Measurements from ENCODE around the gene MAGED2. TPM values are rescaled to one million over a fixed set of nuclear protein-coding genes. Genes with fewer than 3 reads are reported as not detected.
A peak's percentile ranks its signal among the peaks of the same experiment; 100 is the strongest.

The MAGED2 gene
- total RNA-seq, 2 donors from 2014 or later = 261 to 273 TPM

DNA sequence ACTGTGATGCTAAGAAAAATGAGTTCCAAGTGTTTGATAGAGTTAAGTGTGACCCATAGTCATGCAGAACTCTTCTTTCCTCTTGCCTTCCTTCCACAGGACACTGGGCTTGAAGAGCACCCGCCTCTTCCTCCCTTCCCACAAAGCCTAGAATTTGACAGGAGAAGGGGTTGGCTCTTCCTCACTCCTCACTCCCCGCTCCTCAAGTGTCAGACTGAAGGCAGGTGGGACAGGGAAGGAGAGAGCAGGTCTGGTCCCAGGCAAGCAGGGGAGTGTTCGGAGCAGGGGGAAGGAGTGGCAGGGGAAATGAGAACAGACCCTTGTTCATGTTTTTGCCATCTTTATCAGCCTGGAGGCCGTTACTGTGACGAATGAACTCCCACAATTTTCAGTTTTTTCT is 10.7 kb downstream of the MAGED2 start:
- Histone ChIP-seq H3K4me3 (ENCODE audit: low read length) (no peak overlapping the region), H3K27ac (ENCODE audit: low read depth, low read length) (no peak overlapping the region), H3K9me3 (ENCODE audit: control insufficient read depth, low read length) (no peaks in the 10 kb centered on the region), H3K27me3 (ENCODE audit: control insufficient read depth, insufficient read depth, low read length, poor library complexity, severe bottlenecking) (no peaks in the 10 kb centered on the region), H3K36me3 (ENCODE audit: control insufficient read depth, insufficient read depth, low read length) (peaks cover 33% of the 10 kb centered on the region), H3K9ac (ENCODE audit: extremely low read depth, low read length, poor library complexity, severe bottlenecking) (no peak overlapping the region), H3K4me1 (ENCODE audit: control insufficient read depth, insufficient read depth, low read length) (no peaks in the 10 kb centered on the region)
- Mint-ChIP-seq H3K4me1 (no peaks in the 10 kb centered on the region), H3K4me3 (no peak overlapping the region), H3K9me3 (peaks cover 62% of the 10 kb centered on the region), H3K27me3 (ENCODE audit: insufficient read depth) (no peaks in the 10 kb centered on the region), H3K36me3 (ENCODE audit: low read depth) (peaks cover 31% of the 10 kb centered on the region), H3K27ac (no peak overlapping the region)
- peak; percentile 42 for DNase-seq
- TF ChIP-seq, protein P1, sequence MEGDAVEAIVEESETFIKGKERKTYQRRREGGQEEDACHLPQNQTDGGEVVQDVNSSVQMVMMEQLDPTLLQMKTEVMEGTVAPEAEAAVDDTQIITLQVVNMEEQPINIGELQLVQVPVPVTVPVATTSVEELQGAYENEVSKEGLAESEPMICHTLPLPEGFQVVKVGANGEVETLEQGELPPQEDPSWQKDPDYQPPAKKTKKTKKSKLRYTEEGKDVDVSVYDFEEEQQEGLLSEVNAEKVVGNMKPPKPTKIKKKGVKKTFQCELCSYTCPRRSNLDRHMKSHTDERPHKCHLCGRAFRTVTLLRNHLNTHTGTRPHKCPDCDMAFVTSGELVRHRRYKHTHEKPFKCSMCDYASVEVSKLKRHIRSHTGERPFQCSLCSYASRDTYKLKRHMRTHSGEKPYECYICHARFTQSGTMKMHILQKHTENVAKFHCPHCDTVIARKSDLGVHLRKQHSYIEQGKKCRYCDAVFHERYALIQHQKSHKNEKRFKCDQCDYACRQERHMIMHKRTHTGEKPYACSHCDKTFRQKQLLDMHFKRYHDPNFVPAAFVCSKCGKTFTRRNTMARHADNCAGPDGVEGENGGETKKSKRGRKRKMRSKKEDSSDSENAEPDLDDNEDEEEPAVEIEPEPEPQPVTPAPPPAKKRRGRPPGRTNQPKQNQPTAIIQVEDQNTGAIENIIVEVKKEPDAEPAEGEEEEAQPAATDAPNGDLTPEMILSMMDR (conservative IDR thresholded peaks at IDR 0.05) = no peak
- WGBS, 2 experiments (ENCODE audit: insufficient coverage in 1 of 2, insufficient read length in 1 of 2) = 78% methylated on average over 1 of the region's 5 CpGs; no CpG with 5 or more reads in 1 of the 2 experiments

DNA sequence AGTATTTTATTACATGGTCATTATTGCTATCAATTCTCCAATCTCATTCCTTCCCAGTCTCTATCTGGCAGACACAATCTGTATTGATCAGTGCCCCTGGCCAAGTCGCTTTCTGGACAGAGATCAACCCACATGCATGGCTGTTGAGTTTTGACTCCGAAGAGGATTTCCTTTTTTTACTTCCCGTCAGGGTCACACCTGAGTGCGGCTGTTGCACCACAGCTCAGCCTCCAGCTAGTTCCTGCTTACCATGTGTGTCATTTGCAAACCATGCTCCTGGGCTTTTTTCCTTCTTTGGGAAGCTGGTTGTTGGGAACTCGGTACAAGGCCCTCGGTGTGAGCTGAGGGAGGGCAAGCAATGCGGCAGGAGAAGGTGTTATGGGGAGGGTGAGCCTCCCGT is 11.7 kb downstream of the MAGED2 start:
- no peak overlapping the region for H3K4me3 Mint-ChIP-seq
- peaks cover 23% of the 10 kb centered on the region for H3K36me3 ChIP-seq (ENCODE audit: control insufficient read depth, insufficient read depth, low read length)
- no peak overlapping the region for H3K4me3 ChIP-seq (ENCODE audit: low read length)
- WGBS, 2 experiments (ENCODE audit: insufficient coverage in 1 of 2, insufficient read length in 1 of 2) = 96% methylated on average over 8 of the region's 8 CpGs; no CpG with 5 or more reads in 1 of the 2 experiments
- no peak overlapping the region for H3K9ac ChIP-seq (ENCODE audit: extremely low read depth, low read length, poor library complexity, severe bottlenecking)
- H3K4me1 ChIP-seq (ENCODE audit: control insufficient read depth, insufficient read depth, low read length) = no peaks in the 10 kb centered on the region
- H3K9me3 ChIP-seq (ENCODE audit: control insufficient read depth, low read length) = no peaks in the 10 kb centered on the region
- H3K27ac Mint-ChIP-seq = no peak overlapping the region
- TF ChIP-seq, protein P1 (conservative IDR thresholded peaks at IDR 0.05) = no peak
- no peaks in the 10 kb centered on the region for H3K27me3 Mint-ChIP-seq (ENCODE audit: insufficient read depth)
- DNase-seq = no peak
- H3K27me3 ChIP-seq (ENCODE audit: control insufficient read depth, insufficient read depth, low read length, poor library complexity, severe bottlenecking) = no peaks in the 10 kb centered on the region
- H3K9me3 Mint-ChIP-seq = peaks cover 57% of the 10 kb centered on the region
- no peak overlapping the region for H3K27ac ChIP-seq (ENCODE audit: low read depth, low read length)
- peaks cover 21% of the 10 kb centered on the region for H3K36me3 Mint-ChIP-seq (ENCODE audit: low read depth)
- H3K4me1 Mint-ChIP-seq = no peaks in the 10 kb centered on the region

DNA sequence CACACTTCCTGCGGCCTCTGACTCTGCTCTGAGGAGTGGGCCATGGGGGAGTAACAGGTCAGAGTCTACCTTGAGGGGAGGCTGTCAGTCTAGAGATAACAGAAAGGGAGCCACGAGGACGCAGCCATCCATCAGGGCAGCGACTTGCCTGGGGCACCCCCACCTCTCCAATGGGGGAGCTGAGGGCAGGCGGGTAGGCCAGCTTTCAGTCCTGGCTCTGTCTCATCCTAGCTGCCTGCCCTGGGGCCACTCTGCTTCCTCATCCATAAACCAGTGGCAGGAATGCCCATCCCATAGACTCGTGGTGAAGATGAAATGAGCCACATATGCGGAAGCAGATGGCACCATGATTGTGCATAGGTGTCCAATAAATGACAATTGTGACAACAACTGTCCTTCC is 13.2 kb downstream of the MAGED2 start:
- Mint-ChIP-seq H3K27me3 (ENCODE audit: insufficient read depth) (no peaks in the 10 kb centered on the region), H3K9me3 (peaks cover 66% of the 10 kb centered on the region), H3K36me3 (ENCODE audit: low read depth) (peaks cover 13% of the 10 kb centered on the region), H3K4me3 (no peak overlapping the region), H3K4me1 (no peaks in the 10 kb centered on the region), H3K27ac (no peak overlapping the region)
- no peaks in the 10 kb centered on the region for H3K9me3 ChIP-seq (ENCODE audit: control insufficient read depth, low read length)
- no peaks in the 10 kb centered on the region for H3K27me3 ChIP-seq (ENCODE audit: control insufficient read depth, insufficient read depth, low read length, poor library complexity, severe bottlenecking)
- no peaks in the 10 kb centered on the region for H3K4me1 ChIP-seq (ENCODE audit: control insufficient read depth, insufficient read depth, low read length)
- peak; percentile 31 for DNase-seq
- TF ChIP-seq, protein P1 (conservative IDR thresholded peaks at IDR 0.05) = no peak
- H3K4me3 ChIP-seq (ENCODE audit: low read length) = no peak overlapping the region
- H3K27ac ChIP-seq (ENCODE audit: low read depth, low read length) = no peak overlapping the region
- WGBS, 2 experiments (ENCODE audit: insufficient coverage in 1 of 2, insufficient read length in 1 of 2) = 94 to 100% methylated on average over 2 to 6 of the region's 7 CpGs
- H3K36me3 ChIP-seq (ENCODE audit: control insufficient read depth, insufficient read depth, low read length) = peaks cover 8% of the 10 kb centered on the region
- H3K9ac ChIP-seq (ENCODE audit: extremely low read depth, low read length, poor library complexity, severe bottlenecking) = no peak overlapping the region
